Measurements from ENCODE around the gene TLR6. TPM values are rescaled to one million over a fixed set of nuclear protein-coding genes. Genes with fewer than 3 reads are reported as not detected.

TLR6 gene
- total and polyA plus RNA-seq, 3 donors from 2014 or later = 0.47 to 1.8 (median 1.2) TPM

- Histone ChIP-seq H3K9me3 (no peaks in the 10 kb centered on the region), H3K36me3 (ENCODE audit: low read depth, missing control alignments) (no peaks in the 10 kb centered on the region), H3K27ac (no peak overlapping the region), H3K27me3 (no peaks in the 10 kb centered on the region), H3K4me3 (no peak overlapping the region), H3K4me1 (no peaks in the 10 kb centered on the region)
- intact Hi-C loops (cut with DNase I; ENCODE audit: low total_unique reads) = no loop called here
- DNase-seq = no peak
- 92% methylated on average over 4 of the region's 4 CpGs for WGBS, 2 donors
- no peak for TF ChIP-seq POLR2A (IDR thresholded peaks at IDR 0.05)
Observed at GRCh38 chr4:38820329-38821061, 36.1 kb downstream of the TLR6 start.

DNA sequence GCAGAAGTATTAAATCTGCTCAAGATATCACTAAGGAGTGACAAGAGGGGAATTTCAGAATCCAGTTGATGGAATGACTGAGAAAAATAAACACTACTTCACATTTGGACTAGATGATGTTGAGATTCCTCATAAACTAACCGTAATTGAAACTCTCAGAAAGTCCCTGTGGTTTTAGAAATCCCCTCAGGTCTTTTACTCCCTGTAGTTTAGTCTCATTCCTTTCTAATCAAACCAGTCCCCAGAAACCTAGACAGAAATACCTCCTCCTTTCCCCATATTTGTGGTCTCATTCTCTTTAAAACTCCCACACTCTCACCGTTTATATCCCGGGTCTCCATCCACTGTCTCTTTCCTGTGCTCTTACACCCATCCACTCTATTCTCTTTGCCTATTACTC is 37.0 kb downstream of the TLR6 start:
- no peaks in the 10 kb centered on the region for H3K36me3 ChIP-seq (ENCODE audit: low read depth, missing control alignments)
- no peak overlapping the region for H3K27ac ChIP-seq
- no peaks in the 10 kb centered on the region for H3K27me3 ChIP-seq
- TF ChIP-seq POLR2A (IDR thresholded peaks at IDR 0.05) = no peak
- TF ChIP-seq, protein P1, sequence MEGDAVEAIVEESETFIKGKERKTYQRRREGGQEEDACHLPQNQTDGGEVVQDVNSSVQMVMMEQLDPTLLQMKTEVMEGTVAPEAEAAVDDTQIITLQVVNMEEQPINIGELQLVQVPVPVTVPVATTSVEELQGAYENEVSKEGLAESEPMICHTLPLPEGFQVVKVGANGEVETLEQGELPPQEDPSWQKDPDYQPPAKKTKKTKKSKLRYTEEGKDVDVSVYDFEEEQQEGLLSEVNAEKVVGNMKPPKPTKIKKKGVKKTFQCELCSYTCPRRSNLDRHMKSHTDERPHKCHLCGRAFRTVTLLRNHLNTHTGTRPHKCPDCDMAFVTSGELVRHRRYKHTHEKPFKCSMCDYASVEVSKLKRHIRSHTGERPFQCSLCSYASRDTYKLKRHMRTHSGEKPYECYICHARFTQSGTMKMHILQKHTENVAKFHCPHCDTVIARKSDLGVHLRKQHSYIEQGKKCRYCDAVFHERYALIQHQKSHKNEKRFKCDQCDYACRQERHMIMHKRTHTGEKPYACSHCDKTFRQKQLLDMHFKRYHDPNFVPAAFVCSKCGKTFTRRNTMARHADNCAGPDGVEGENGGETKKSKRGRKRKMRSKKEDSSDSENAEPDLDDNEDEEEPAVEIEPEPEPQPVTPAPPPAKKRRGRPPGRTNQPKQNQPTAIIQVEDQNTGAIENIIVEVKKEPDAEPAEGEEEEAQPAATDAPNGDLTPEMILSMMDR (IDR thresholded peaks at IDR 0.05) = no peak
- H3K4me3 ChIP-seq = no peak overlapping the region
- DNase-seq = no peak
- 71 to 80% methylated on average over 3 of the region's 3 CpGs for WGBS, 2 donors
- H3K4me1 ChIP-seq = no peaks in the 10 kb centered on the region
- no peaks in the 10 kb centered on the region for H3K9me3 ChIP-seq
- intact Hi-C loops (cut with DNase I; ENCODE audit: low total_unique reads) = no loop called here

DNA sequence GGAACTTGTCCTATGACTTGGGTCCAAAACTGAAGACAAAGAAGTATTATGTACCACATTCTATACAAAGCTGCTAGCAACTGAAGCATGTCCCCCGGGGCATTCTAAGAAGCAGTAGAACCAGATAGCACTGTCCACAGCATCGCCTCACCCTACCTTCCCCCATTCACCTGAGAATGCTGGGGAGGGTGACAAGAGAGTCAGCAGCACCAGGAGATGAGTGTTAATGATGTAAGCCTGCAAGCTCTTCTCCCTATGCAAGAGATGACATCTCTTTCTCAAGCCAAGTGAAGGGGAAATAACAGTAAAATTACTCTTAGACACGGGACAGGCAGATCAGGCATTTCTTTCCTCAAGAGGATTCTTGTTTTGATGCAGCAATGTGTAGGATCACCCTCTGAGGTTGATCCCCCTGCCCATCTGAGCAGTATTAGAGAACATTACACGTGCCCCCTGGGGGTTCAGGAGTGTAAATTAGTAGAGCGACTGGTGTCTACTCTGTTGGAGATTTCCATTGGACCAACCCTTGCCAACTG is 38.1 kb downstream of the TLR6 start:
- H3K4me3 ChIP-seq = no peak overlapping the region
- H3K27me3 ChIP-seq = no peaks in the 10 kb centered on the region
- no peak overlapping the region for H3K27ac ChIP-seq
- no peak for TF ChIP-seq POLR2A (IDR thresholded peaks at IDR 0.05)
- TF ChIP-seq, protein P1 (IDR thresholded peaks at IDR 0.05) = no peak
- no peaks in the 10 kb centered on the region for H3K9me3 ChIP-seq
- no peaks in the 10 kb centered on the region for H3K36me3 ChIP-seq (ENCODE audit: low read depth, missing control alignments)
- no peak for DNase-seq
- intact Hi-C loops (cut with DNase I; ENCODE audit: low total_unique reads) = no loop called here
- whole genome bisulfite sequencing, 2 donors = 80 to 84% methylated on average over 5 of the region's 5 CpGs
- no peaks in the 10 kb centered on the region for H3K4me1 ChIP-seq

DNA sequence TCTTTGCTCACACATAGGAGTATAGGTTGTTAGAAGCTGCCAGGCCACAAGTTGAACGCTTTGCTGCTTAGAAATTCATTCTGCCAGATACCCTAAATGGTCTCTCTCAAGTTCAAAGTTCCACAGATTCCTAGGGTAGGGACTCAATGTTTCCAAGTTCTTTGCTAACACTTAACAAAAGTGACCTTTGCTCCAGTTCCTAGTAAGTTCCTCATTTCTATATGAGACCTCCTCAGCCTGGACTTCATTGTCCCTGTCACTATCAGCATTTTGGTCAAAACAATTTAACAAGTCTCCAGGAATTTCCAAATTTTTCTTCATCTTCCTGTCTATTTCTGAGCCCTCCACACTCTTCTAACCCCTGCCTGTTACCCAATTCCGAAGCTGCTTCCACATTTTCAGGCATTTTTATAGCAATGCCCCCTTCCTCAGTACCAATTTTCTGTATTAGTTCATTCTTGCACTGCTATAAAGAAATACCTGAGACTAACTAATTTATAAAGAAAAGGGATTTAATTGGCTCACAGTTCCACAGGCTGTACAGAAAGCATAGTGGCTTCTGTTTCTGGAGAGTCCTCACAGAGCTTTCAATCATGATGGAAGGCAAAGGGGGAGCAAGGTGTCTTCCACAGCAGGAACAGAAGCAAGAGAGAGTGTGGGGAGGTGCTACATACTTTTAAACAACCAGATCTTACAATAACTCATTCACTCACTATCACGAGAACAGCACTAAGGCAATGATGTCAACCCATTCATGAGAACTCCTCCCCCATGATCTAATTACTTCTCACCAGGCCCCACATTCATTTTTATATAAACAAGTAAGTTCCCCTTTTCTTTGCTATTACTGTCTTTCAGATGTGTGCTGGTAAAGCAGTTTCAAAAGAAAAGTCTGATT is 40.5 kb downstream of the TLR6 start:
- intact Hi-C loops (cut with DNase I; ENCODE audit: low total_unique reads) = no loop called here
- no peaks in the 10 kb centered on the region for H3K4me1 ChIP-seq
- H3K4me3 ChIP-seq = no peak overlapping the region
- H3K36me3 ChIP-seq (ENCODE audit: low read depth, missing control alignments) = no peaks in the 10 kb centered on the region
- TF ChIP-seq, protein P1 (IDR thresholded peaks at IDR 0.05) = no peak
- no peak for TF ChIP-seq POLR2A (IDR thresholded peaks at IDR 0.05)
- WGBS, 2 donors = 74 to 75% methylated on average over 3 of the region's 3 CpGs
- H3K9me3 ChIP-seq = no peaks in the 10 kb centered on the region
- no peaks in the 10 kb centered on the region for H3K27me3 ChIP-seq
- no peak overlapping the region for H3K27ac ChIP-seq
- DNase-seq = no peak

GRCh38 chr4:38814386-38814785 is 42.2 kb downstream of the TLR6 start:
- no peaks in the 10 kb centered on the region for H3K36me3 ChIP-seq (ENCODE audit: low read depth, missing control alignments)
- H3K27ac ChIP-seq = no peak overlapping the region
- TF ChIP-seq POLR2A (IDR thresholded peaks at IDR 0.05) = no peak
- TF ChIP-seq, protein P1 (IDR thresholded peaks at IDR 0.05) = no peak
- WGBS, 2 donors = 73 to 86% methylated on average over 3 of the region's 3 CpGs
- no peaks in the 10 kb centered on the region for H3K27me3 ChIP-seq
- no peaks in the 10 kb centered on the region for H3K4me1 ChIP-seq
- H3K9me3 ChIP-seq = no peaks in the 10 kb centered on the region
- no peak overlapping the region for H3K4me3 ChIP-seq
- intact Hi-C loops (cut with DNase I; ENCODE audit: low total_unique reads) = no loop called here
- no peak for DNase-seq

Data from testis (tissue), 3 donors.